GM21528 (cell line): Measurements from ENCODE around the gene RPS18.
"Not testable (repeated sequence)": the region's sequence is repeated elsewhere in the genome, so short reads cannot be mapped to it uniquely, and the experiment has no call there.

Experiments used
- ATAC-seq: cut with Tn5 transposase; IDR thresholded peaks from one replicate; pipeline ENCODE4 v1.9.1; 2021; ENCODE audit warnings: mild to moderate bottlenecking, moderate library complexity; ENCODE audit not compliant: unreplicated experiment, low FRiP score

Gene RPS18

GRCh38 chr6:33271468-33272274 is at the start of gene RPS18, which contains the start of gene VPS52:
RPS18 (plus strand) TSS chr6:33272075; CDS start chr6:33272120, 45 bp downstream.
VPS52 (minus strand) TSS chr6:33271876; CDS start chr6:33271675, 201 bp downstream.
- peak; percentile 69 for ATAC-seq

DNA sequence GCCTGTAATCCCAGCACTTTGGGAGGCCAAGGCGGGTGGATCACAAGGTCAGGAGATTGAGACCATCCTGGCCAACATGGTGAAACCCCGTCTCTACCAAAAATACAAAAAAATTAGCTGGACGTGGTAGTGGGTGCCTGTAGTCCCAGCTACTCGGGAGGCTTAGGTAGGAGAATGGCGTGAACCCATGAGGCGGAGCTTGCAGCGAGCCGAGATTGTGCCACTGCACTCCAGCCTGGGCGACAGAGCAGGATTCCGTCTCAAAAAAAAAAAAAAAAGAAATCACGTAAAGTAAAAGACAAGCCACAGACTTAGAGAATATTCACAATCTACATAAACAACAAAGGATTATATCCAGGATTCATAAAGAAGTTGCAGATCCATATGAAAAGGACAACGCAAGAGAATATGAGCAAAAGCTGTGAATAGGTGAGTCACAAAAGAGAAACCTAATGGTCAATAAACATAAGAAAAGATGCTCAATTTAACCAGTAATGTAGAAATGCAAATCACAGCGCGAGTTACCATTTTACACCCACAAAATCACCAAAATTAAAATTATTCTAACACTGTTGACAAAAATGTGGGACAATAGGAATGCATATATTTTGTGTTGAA is 45.3 kb upstream of the RPS18 start:
- not testable (repeated sequence) for ATAC-seq

DNA sequence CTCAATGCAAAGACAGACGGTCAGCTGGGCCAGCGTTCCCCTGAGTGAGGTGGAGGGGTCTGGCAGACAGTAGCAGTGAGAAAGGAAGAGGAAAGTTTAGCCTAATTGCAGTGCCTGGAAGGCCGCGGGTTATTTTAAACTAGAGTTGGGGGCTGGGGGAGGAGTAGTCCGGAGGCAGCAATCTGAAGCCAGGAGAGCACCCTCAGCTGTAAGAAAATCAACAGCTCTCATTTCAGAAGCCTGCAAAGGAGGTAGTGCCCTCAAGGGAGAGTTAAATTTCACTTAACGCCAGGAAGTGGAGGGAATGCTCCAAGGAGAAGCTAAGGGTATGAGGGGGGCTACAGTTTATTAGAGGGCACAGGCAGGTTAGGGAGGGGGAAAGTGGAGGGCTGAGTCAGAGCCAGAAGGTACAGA is 36.6 kb upstream of the RPS18 start:
- ATAC-seq, result no peak

GRCh38 chr6:33236328-33236727 is 35.5 kb upstream of the RPS18 start:
- no peak for ATAC-seq

DNA sequence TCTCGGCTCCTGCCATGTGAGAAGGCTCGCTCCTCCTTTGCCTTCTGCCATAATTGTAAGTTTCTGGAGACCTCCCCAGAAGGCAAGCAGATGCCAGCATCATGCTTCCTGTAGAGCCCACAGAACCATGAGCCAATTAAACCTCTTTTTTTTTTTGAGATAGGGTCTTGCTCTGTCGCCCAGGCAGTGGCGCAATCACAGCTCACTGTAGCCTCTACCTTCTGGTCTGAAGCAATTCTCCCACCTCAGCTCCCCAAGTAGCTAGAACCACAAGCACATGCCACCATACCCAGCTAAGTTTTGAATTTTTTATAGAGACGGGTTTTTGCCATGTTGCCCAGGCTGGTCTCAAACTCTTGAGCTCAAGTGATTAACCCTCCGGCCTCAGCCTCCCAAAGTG is 35.0 kb upstream of the RPS18 start:
- no peak for ATAC-seq

DNA sequence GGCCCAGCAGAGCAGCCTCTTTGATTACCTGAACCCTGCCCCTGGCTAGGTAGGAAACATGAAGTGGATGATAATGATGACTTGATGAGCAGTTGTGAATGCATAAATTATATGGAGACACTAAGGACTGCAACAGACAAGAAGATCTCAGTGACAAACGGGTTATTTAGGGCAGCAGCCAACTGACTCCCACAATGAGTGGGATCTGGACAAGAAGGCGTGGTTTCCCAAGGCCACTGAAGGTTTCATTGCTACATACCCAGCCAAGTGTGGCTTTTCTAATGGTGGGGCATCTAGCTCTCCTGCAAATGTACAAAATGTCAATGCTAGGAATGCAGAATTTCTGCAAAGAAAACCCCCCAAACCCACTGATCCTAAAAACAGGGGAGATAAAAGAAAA is 34.1 kb upstream of the RPS18 start:
- ATAC-seq, result no peak

DNA sequence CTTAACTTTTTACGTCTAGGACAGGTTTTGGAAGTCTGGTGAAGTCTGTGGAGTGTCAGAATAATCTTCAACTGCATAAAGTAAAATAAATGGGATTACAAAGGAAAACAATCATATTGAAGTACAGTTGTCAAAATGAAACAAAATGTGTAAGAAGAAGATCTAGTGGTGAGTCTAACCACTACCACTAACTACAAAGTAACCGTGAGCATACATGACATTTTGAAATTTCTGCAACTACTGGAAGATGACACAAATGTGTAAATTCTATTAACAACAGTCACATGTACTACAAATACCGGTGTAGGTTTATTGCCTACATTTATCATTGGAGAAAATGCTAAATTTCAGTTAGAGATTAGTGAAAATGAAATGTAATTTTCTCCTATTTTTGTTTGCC is 29.9 kb upstream of the RPS18 start:
- ATAC-seq, result no peak

GRCh38 chr6:33243476-33243875 is 28.4 kb upstream of the RPS18 start:
- ATAC-seq, result no peak

DNA sequence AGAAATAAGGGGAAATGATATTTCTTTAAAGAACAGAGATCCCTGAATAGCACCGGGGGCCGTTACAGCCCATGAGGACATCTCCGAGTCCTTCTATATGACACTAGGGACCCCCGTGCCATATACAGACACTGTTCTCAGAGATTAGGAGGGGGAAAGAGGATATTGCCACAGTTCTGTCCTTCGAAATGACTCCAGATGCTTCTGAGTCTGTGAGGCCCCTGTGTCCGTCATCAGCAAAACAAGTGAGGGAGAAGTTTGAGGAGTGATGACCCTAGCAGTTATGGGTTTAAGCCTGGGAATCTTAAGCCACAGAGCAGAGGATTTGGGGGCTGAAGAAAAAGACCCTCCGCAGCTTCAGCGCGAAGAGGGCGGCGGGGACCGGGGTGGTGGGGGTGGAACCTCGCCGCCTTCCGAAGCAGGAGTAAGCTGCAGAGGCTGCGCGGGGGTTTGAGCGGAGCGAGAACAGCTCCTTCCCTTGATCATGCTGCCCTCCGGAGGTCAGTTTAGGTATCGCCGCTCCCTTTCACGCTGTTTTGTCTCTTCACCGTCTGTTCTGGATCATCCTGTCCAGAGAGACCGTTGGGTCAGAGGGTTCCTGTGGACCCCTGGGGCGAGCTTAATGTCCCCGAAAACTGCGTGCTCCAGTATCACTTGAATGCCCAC is 23.8 kb upstream of the RPS18 start:
- ATAC-seq, result peak; percentile 37

DNA sequence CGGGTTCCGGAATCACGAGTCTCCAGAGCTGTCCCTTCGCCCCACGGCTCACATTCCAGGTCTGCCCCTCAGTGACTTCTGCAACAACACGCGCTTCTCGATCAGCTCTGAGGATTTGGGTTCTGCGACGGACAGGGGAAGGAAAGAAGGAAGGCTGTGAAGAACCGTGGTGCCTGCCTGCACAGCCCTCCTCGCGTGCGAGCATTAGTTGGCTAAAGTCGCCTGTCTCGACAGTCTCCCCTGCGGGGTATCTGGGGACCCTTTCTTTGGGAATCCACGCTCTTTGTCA is 23.3 kb upstream of the RPS18 start:
- ATAC-seq, result peak; percentile 5

GRCh38 chr6:33248932-33249731 is 22.7 kb upstream of the RPS18 start:
- peak; percentile 92 for ATAC-seq

DNA sequence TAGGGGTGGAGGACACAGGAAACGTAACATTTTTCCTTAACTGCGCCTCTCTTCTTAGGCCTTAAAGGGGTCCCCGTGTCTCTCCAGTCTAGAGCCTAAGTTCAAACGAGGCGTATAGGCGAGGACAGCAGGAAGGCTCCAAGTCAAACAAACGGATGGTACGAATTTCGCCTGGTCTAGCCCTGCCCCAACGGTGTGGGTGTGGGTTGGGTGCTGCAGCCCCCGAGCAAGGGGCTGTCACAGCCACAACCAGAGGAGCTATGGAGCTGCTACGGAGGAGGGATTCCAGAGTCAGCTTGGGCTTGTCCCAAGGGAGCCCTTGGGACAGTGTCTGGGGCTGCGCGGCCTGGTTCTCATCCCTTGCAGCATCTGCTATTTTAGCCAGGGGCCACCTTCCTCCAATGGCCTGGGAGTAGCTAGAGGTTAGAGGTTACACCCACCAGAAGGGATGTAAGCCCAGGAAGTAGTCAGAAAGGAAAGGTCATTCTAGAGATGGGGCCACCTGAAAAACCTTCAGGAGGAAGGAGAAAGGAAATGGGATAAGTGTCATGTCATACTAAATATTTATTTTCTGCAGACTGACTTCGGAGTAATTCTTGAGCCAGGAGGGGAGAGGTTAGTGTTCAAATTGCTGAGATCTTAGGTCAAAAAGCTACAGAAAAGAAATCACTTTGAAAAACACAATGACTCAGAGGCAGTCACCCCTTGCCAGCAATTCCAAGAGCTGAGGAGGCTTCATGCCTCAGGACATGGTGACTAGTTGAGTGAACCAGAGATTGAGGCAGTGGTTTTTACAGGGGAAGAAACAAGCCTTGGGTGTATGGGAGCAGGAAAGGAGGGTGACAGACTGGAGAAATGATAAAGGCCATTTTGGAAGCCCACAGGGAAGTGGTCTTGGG is 21.9 kb upstream of the RPS18 start:
- peak; percentile 4 for ATAC-seq

DNA sequence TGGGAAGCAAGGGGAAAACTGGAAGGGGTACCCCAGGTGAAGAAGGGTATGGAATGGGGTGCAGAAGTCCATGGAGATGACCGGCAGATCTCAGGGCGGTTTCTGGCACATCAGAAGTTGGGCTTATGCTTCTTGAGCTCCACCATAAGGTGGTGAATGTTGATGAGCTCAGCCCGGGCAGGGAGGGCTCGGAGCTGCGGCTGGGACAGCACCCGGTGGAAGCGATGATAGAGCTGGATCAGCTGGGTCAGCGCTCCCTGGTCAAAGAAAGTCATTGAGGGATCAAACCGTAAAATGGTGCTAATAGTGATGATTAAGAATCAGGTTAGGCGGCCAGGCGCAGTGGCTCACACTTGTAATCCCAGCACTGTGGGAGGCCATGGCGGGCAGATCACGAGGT is 21.1 kb upstream of the RPS18 start:
- no peak for ATAC-seq

DNA sequence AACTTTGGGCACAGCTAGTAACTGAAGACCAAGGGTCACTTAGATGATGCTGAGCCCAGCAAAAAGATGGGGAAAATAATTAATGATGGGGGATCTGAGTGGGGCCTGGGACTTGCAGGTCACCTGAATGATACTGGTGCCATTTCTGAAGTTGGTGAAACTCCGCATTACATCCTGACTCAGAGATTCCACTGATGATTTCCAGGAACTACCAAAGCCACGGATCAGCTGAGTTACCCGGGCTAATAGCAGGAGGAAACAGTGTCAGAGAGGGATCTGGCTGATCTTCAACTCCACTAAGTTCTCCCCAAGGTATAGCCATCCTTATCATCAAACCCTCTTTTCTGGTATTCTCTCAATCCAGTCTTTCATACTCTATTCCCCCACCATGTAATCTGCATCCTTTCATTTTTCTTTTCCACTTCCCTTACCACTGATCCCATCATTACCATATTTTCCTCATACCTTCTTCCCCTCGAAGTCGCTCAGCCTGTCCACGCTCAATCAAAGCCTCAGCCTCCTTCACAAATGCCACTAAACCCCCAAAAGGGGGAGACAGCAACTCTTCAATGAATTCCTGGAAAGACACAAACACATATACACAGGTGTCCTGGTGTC is 20.4 kb upstream of the RPS18 start:
- no peak for ATAC-seq

DNA sequence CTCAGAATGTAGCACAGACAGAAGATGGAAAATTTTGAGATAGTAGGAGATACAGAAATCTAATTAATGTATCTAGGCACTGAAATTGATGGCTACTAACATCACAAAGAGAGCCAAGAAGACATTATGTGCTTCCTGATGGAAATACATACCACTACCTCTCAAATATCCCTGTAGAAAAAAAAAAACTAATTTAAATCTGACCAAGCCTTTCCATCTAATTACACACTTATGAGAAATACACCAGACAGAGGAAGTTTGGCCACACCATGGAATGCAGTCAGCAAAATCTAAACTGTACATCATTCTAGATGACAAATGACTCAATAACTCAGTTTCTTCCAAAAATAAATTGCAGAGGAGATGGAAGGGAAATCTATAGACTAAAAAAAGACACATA is 19.1 kb upstream of the RPS18 start:
- no peak for ATAC-seq

DNA sequence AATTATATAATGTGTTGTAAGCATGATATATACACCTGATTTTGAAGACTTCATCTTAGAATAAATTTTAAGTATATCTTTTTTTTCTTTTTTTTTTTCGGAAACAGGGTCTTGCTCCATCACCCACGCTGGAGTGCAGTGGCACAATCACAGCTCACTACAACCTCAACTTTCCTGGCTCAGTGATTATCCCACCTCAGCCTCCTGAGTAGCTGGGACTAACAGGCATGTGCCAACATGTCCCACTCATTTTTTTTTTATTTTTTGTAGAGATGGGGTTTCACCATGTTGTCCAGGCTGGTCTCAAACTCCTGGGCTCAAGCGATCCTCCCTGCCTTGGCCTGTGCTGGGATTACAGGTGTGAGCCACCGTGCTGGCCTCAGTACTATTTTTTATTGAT is 17.3 kb upstream of the RPS18 start:
- no peak for ATAC-seq

DNA sequence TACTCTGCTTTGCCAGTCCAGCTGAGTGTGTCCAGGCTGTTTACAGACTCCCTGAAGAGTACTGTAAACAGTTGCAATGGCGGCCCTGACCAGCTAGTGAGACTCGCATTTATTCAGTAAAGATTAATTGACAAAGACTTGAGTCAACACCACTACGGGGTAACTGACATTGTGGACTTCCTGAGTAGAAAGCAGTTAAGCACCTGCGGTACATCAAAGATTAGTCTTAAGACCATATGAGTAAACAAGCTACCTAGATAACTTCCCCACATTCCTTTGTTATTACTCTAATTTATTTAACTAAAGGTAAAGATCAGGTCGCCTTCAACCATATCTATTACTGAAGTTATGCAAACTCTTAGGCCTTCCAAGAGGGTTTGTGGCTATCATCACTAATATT is 12.8 kb upstream of the RPS18 start:
- ATAC-seq, result no peak

DNA sequence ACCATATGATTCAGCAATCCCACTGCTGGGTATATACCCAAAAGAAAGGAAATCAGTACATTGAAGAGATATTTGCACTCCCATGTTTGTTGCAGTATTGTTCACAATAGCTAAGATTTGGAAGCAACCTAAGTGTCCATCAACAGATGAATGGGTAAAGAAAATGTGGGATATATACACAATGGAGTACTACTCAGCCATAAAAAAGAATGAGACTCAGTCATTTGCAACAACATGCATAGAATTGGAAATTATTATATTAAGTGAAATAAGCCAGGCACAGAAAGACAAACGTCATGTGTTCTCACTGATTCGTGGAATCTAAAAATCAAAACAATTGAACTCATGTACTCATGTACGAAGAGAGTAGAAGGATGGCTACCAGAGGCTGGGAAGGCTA is 9.4 kb upstream of the RPS18 start:
- not testable (repeated sequence) for ATAC-seq

GRCh38 chr6:33264015-33264414 is 7.9 kb upstream of the RPS18 start:
- ATAC-seq, result no peak

GRCh38 chr6:33271117-33271467 is 783 bp upstream of the RPS18 start:
- no peak for ATAC-seq
